ENCODE data around the gene PDE3B. TPM values are rescaled to one million over a fixed set of nuclear protein-coding genes. Genes with fewer than 3 reads are reported as not detected.

PDE3B gene
- total and polyA plus RNA-seq, 9 of the 15 experiments (the other 6 are each of a cell fraction or from before 2014, with no cell fraction given): 2.3 to 22.5 (median 12.2) TPM

DNA sequence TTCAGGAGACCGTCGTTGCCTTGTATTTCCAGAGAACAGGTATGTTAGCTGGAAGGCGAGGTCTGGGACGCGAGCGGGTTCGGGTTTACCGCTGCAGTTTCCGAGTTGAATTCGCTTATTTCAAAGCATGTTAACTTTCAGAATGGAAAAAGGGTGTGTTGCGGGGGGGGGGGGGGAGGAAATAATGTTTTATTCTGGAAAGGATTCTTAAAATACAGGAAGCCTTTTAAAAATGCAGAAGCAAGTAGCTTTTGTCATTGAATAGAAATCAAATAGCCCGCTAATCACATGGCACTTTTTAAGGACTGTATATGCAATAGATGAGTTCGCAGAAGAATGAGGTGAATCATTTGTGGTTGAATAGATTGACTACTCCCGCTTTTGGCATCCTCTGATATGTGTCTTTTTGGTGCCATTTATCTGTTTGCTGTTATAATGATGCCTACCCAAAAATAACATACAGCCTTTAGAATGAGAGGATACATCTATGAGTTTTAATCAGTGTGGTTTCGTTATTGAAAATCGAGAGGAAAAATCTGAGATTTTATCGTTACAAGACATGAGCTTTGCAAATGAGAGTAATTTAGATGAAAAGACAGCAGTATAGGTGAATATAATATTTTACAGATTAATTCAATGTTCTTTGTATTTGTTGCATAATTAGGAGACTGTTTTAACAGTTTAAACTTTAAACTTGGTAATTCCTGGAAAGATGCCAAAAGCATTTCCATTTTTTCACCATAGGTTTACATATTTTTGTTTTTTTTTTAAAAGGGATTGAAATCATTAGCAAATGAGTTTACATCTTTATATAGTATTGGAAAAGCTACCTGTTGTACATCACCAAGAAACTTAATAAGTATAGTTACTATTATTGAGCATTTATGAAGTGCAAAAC lies 1.7 kb downstream of the PDE3B start (continued):
- no peak for TF ChIP-seq ZNF609 (CRISPR knock-in tag; IDR thresholded peaks at IDR 0.05; ENCODE audit: borderline replicate concordance)
- no peak for TF ChIP-seq ETS1 (conservative IDR thresholded peaks at IDR 0.05; ENCODE audit: control insufficient read depth, low read depth, low read length)
- TF ChIP-seq, protein P1, sequence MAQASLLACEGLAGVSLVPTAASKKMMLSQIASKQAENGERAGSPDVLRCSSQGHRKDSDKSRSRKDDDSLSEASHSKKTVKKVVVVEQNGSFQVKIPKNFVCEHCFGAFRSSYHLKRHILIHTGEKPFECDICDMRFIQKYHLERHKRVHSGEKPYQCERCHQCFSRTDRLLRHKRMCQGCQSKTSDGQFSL (CRISPR knock-in tag; IDR thresholded peaks at IDR 0.05): no peak
- TF ChIP-seq, protein P1 (tag; IDR thresholded peaks at IDR 0.05): 0 out of 4 replicates have a peak, but pooled peaks of 1 of the 2 experiments have one; percentile 56
- no peak for TF ChIP-seq TSC22D4 (tag; IDR thresholded peaks at IDR 0.05)
- TF ChIP-seq ZEB2 (IDR thresholded peaks at IDR 0.05): no peak
- TF ChIP-seq PTRF (tag; IDR thresholded peaks at IDR 0.05): no peak
- TF ChIP-seq ZNF395 (CRISPR knock-in tag; IDR thresholded peaks at IDR 0.05): no peak
- peak; percentile 35; the same call in 1 of the 2 replicates for TF ChIP-seq NFE2 (IDR thresholded peaks at IDR 0.05; ENCODE audit: low read depth)
- TF ChIP-seq ZNF717 (CRISPR knock-in tag; IDR thresholded peaks at IDR 0.05): no peak
- no peak for TF ChIP-seq ZC3H11A (IDR thresholded peaks at IDR 0.05; ENCODE audit: low read depth, low read length)
- 0 out of 2 replicates have a peak, but pooled peaks have one; percentile 36 for TF ChIP-seq DPF2 (IDR thresholded peaks at IDR 0.05)
- TF ChIP-seq, protein P2, sequence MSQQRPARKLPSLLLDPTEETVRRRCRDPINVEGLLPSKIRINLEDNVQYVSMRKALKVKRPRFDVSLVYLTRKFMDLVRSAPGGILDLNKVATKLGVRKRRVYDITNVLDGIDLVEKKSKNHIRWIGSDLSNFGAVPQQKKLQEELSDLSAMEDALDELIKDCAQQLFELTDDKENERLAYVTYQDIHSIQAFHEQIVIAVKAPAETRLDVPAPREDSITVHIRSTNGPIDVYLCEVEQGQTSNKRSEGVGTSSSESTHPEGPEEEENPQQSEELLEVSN (IDR thresholded peaks at IDR 0.05; ENCODE audit: borderline replicate concordance in 1 of 2, extremely low read depth in 1 of 2, insufficient read depth in 1 of 2, insufficient read length in 1 of 2, low read depth in 1 of 2, low read length in 1 of 2, poor library complexity in 1 of 2, severe bottlenecking in 1 of 2): peak in 1 of 2 experiments; percentile 4
- TF ChIP-seq, protein P3, sequence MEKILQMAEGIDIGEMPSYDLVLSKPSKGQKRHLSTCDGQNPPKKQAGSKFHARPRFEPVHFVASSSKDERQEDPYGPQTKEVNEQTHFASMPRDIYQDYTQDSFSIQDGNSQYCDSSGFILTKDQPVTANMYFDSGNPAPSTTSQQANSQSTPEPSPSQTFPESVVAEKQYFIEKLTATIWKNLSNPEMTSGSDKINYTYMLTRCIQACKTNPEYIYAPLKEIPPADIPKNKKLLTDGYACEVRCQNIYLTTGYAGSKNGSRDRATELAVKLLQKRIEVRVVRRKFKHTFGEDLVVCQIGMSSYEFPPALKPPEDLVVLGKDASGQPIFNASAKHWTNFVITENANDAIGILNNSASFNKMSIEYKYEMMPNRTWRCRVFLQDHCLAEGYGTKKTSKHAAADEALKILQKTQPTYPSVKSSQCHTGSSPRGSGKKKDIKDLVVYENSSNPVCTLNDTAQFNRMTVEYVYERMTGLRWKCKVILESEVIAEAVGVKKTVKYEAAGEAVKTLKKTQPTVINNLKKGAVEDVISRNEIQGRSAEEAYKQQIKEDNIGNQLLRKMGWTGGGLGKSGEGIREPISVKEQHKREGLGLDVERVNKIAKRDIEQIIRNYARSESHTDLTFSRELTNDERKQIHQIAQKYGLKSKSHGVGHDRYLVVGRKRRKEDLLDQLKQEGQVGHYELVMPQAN (IDR thresholded peaks at IDR 0.05; ENCODE audit: borderline replicate concordance): no peak

Measured in K562 (cell line).